ENCODE measurements around the gene PHLDB3.

- TF ChIP-seq SUZ12 (IDR thresholded peaks at IDR 0.05) (no peak), ZNF384 (IDR thresholded peaks at IDR 0.05) (no peak), SP1 (IDR thresholded peaks at IDR 0.05) (no peak), ELF4 (IDR thresholded peaks at IDR 0.05) (no peak)
These were observed 22.4 kb downstream of the PHLDB3 start for GRCh38 chr19:43482193-43482592.
